BJ (cell line): ENCODE measurements around the gene DNAJC6. TPM values are rescaled to one million over a fixed set of nuclear protein-coding genes. Genes with fewer than 3 reads are reported as not detected.

ENCODE experiments used
- CTCF ChIA-PET: fragments of 350-600 bp; formaldehyde crosslinking; extraction: SDS; loops from one replicate; lab custom pipeline; 2021; ENCODE audit warnings: antibody characterized with exemption, inconsistent platforms; lab: Yijun Ruan, JAX
- POLR2A ChIA-PET: fragments of 300-600 bp; sonication (Branson Sonifier 250); formaldehyde crosslinking; extraction: SDS; loops from one replicate; lab custom pipeline; 2021; ENCODE audit warnings: antibody characterized with exemption; lab: Charles Lee
- DNase-seq: peaks from one replicate; pipeline ENCODE4 v3.0.0-alpha.2; 2011; ENCODE audit warnings: low read depth
- H3K27me3 ChIP-seq: 2 replicates; pipeline ENCODE4 v1.6.0; 2011; ENCODE audit warnings: low read length; ENCODE audit not compliant: control insufficient read depth, insufficient read depth
- H3K36me3 ChIP-seq: 2 replicates; pipeline ENCODE4 v1.5.1; 2011; ENCODE audit warnings: low read length; ENCODE audit not compliant: control insufficient read depth, insufficient read depth
- H3K4me3 ChIP-seq: 2 replicates; pipeline ENCODE4 v1.5.1; 2011; ENCODE audit warnings: low read depth, mild to moderate bottlenecking, control low read depth, low read length
- CTCF ChIP-seq: IDR thresholded peaks from 2 replicates; pipeline ENCODE4 v1.5.1; 2011; ENCODE audit warnings: low read depth, mild to moderate bottlenecking, control low read depth, inconsistent platforms, low read length, moderate library complexity; ENCODE audit not compliant: insufficient read depth
- polyA plus RNA-seq: library from polyadenylated mRNA; depleted of rRNA; stranded (reverse); fragments of >200 nt; gene quantifications from 2 replicates; pipeline ENCODE4 v1.2.3, GENCODE V29; 2011; rRNA removed
- small RNA-seq: library from RNA; depleted of rRNA; stranded (forward); fragments of <200 nt; gene quantifications from one replicate; pipeline ENCODE3, GENCODE V24; 2012; ENCODE audit warnings: low replicate concordance, low read depth; ENCODE audit not compliant: insufficient read length

The DNAJC6 gene
- polyA plus RNA-seq, 1 experiment: 10.5 TPM

GRCh38 chr1:65456481-65456880 is 147.1 kb downstream of the DNAJC6 start:
- no peak overlapping the region for H3K4me3 ChIP-seq
- no peaks in the 10 kb centered on the region for H3K27me3 ChIP-seq
- no peak for TF ChIP-seq CTCF
- ChIA-PET CTCF (no interaction called here), POLR2A (no interaction called here)
- no peaks in the 10 kb centered on the region for H3K36me3 ChIP-seq
- no peak for DNase-seq

- no peaks in the 10 kb centered on the region for H3K36me3 ChIP-seq
Observed at GRCh38 chr1:65457868-65458267, 148.5 kb downstream of the DNAJC6 start.

GRCh38 chr1:65458730-65459396 is 149.5 kb downstream of the DNAJC6 start:
- Histone ChIP-seq H3K4me3 (no peak overlapping the region), H3K36me3 (no peaks in the 10 kb centered on the region), H3K27me3 (no peaks in the 10 kb centered on the region)
- DNase-seq: no peak
- ChIA-PET POLR2A (no interaction called here), CTCF (interaction anchor here (0.7 to 2.5 kb wide), 24 partner anchors 9 to 250 kb away, joined by 3 to 11 read pairs (median 4); no protein-coding TSS in a partner anchor)
- no peak for TF ChIP-seq CTCF

More at GRCh38 chr1:65457868-65458267, 148.5 kb downstream of the DNAJC6 start:
- H3K27me3 ChIP-seq: no peaks in the 10 kb centered on the region
- ChIA-PET POLR2A (no interaction called here), CTCF (interaction anchor here (0.9 to 2.5 kb wide), 5 partner anchors 12 to 28 kb away, joined by 3 to 10 read pairs (median 3); no protein-coding TSS in a partner anchor)
- no peak overlapping the region for H3K4me3 ChIP-seq
- TF ChIP-seq CTCF: no peak
- DNase-seq: no peak

- H3K36me3 ChIP-seq: no peaks in the 10 kb centered on the region
- peak; percentile 72 for TF ChIP-seq CTCF
- ChIA-PET POLR2A (interaction anchor here (0.6 kb wide), 1 partner anchor 23 kb away, joined by 4 read pairs; no protein-coding TSS in a partner anchor), CTCF (interaction anchor here (0.6 to 2.5 kb wide), 24 partner anchors 9 to 250 kb away, joined by 3 to 11 read pairs (median 4); no protein-coding TSS in a partner anchor)
- no peaks in the 10 kb centered on the region for H3K27me3 ChIP-seq
- DNase-seq: no peak
- no peak overlapping the region for H3K4me3 ChIP-seq
Observed at GRCh38 chr1:65459397-65459768, 150.0 kb downstream of the DNAJC6 start.

Small RNA genes lying within 50 kb of the gene (small RNA-seq; reads per million reads assigned to genes)
- gene COX6CP13: not detected
- gene RNU2-15P: not detected

Other genes with a start within 250 kb of the DNAJC6 start
- 11.9 and 24.2 TPM in 2 replicates for gene AK4, start 161.3 kb upstream of the DNAJC6 start, polyA plus RNA-seq
- 7.4 and 14.9 TPM in 2 replicates for gene LEPR, start 111.1 kb downstream of the DNAJC6 start, polyA plus RNA-seq
- 66.2 and 95.5 TPM in 2 replicates for gene LEPROT, start 111.1 kb downstream of the DNAJC6 start, polyA plus RNA-seq